Uterus (tissue), 4 donors: ENCODE measurements around the gene RIT2. TPM values are rescaled to one million over a fixed set of nuclear protein-coding genes. Genes with fewer than 3 reads are reported as not detected.

ENCODE experiments used
- DNase-seq, 2 donors: peaks; one replicate each; pipeline ENCODE4 v3.0.0-alpha.2; 2019 to 2020
- H3K27ac ChIP-seq, 2 donors: fragments of 200-600 bp; sonication (generic); 1 replicate in 1 of 2; 2 replicates in 1 of 2; pipeline ENCODE4 v1.5.1; 2016 to 2018
- H3K27me3 ChIP-seq, 2 donors: fragments of 200-600 bp; sonication (generic); one replicate each; pipeline ENCODE4 v1.5.1; 2018 to 2019; ENCODE audit warnings: control low read depth in 1 of 2
- H3K36me3 ChIP-seq, 2 donors: fragments of 200-600 bp; sonication (generic); one replicate each; pipeline ENCODE4 v1.5.1; 2019; ENCODE audit warnings: control low read depth in 1 of 2
- H3K4me1 ChIP-seq, 2 donors: fragments of 200-600 bp; sonication (generic); one replicate each; pipeline ENCODE4 v1.5.1; 2018 to 2019; ENCODE audit warnings: control low read depth in 1 of 2
- H3K4me3 ChIP-seq, 2 donors: fragments of 200-600 bp; sonication (generic); 1 replicate in 1 of 2; 2 replicates in 1 of 2; pipeline ENCODE4 v1.5.1; 2018 to 2019; ENCODE audit warnings: mild to moderate bottlenecking in 1 of 2
- H3K9me3 ChIP-seq, 2 donors: fragments of 200-600 bp; sonication (generic); one replicate each; pipeline ENCODE4 v1.5.1; 2019; ENCODE audit warnings: control low read depth in 1 of 2
- CTCF ChIP-seq, 4 experiments: fragments of 200-600 bp in 2 of 4; fragments of 450-650 bp in 2 of 4; sonication (generic) in 2 of 4; IDR thresholded peaks; one replicate each; pipeline ENCODE4 v1.5.1; 2016 to 2019; ENCODE audit warnings: antibody characterized with exemption in 4 of 4, mild to moderate bottlenecking in 2 of 4, moderate library complexity in 1 of 4
- POLR2A ChIP-seq, 2 donors: fragments of 450-650 bp; IDR thresholded peaks; one replicate each; pipeline ENCODE4 v1.6.1; 2016; ENCODE audit warnings: antibody characterized with exemption in 2 of 2, mild to moderate bottlenecking in 1 of 2, moderate library complexity in 1 of 2
- intact Hi-C: fragments of 100-400 bp; cut with DNase I; formaldehyde crosslinking; loops from one replicate; pipeline ENCODE4 v1.15.1; 2023; ENCODE audit warnings: low total_unique reads
- total RNA-seq, 4 donors: library from RNA; depleted of rRNA in 3 of 4; stranded (reverse); fragments of >200 nt in 3 of 4; gene quantifications; one replicate each; pipeline versions ENCODE4 v1.1.0 to v1.2.4, GENCODE V29; 2014 to 2023
- donor health status: DM: yes; HTN: yes; CAD: no.

Gene RIT2
- total RNA-seq, 4 donors from 2014 or later: not detected

GRCh38 chr18:43077510-43078308, 37.8 kb downstream of the RIT2 start:
- intact Hi-C loops: no loop called here
- Histone ChIP-seq H3K4me3 (no peak overlapping the region), H3K4me1 (no peaks in the 10 kb centered on the region), H3K9me3 (no peaks in the 10 kb centered on the region), H3K27ac (no peak overlapping the region), H3K36me3 (no peaks in the 10 kb centered on the region), H3K27me3 (no peaks in the 10 kb centered on the region)
- TF ChIP-seq CTCF (IDR thresholded peaks at IDR 0.05) (no peak), POLR2A (IDR thresholded peaks at IDR 0.05) (no peak)
- DNase-seq: no peak

- intact Hi-C loops: no loop called here
- TF ChIP-seq POLR2A (IDR thresholded peaks at IDR 0.05) (no peak), CTCF (IDR thresholded peaks at IDR 0.05) (no peak)
- no peak overlapping the region for H3K27ac ChIP-seq
- no peaks in the 10 kb centered on the region for H3K36me3 ChIP-seq
- H3K4me1 ChIP-seq: no peaks in the 10 kb centered on the region
- no peaks in the 10 kb centered on the region for H3K9me3 ChIP-seq
- no peaks in the 10 kb centered on the region for H3K27me3 ChIP-seq
- H3K4me3 ChIP-seq: no peak overlapping the region
- DNase-seq: no peak
Observed at GRCh38 chr18:43073771-43074170, 41.7 kb downstream of the RIT2 start.

GRCh38 chr18:43068781-43069180, 46.7 kb downstream of the RIT2 start:
- H3K27me3 ChIP-seq: no peaks in the 10 kb centered on the region
- H3K36me3 ChIP-seq: no peaks in the 10 kb centered on the region
- no peak overlapping the region for H3K27ac ChIP-seq
- no peak for DNase-seq
- no peaks in the 10 kb centered on the region for H3K4me1 ChIP-seq
- H3K4me3 ChIP-seq: no peak overlapping the region
- no peaks in the 10 kb centered on the region for H3K9me3 ChIP-seq
- TF ChIP-seq CTCF (IDR thresholded peaks at IDR 0.05): no peak
- no peak for TF ChIP-seq POLR2A (IDR thresholded peaks at IDR 0.05)
- intact Hi-C loops: no loop called here

- H3K4me1 ChIP-seq: no peaks in the 10 kb centered on the region
- DNase-seq: no peak
- no peak overlapping the region for H3K4me3 ChIP-seq
- H3K36me3 ChIP-seq: no peaks in the 10 kb centered on the region
- no peak overlapping the region for H3K27ac ChIP-seq
- intact Hi-C loops: no loop called here
- TF ChIP-seq CTCF (IDR thresholded peaks at IDR 0.05): no peak
- TF ChIP-seq POLR2A (IDR thresholded peaks at IDR 0.05): no peak
- H3K9me3 ChIP-seq: no peaks in the 10 kb centered on the region
- H3K27me3 ChIP-seq: no peaks in the 10 kb centered on the region
Observed at GRCh38 chr18:43067570-43067969, 47.9 kb downstream of the RIT2 start.

GRCh38 chr18:43061816-43062215, 53.7 kb downstream of the RIT2 start:
- no peaks in the 10 kb centered on the region for H3K9me3 ChIP-seq
- H3K4me3 ChIP-seq: no peak overlapping the region
- DNase-seq: no peak
- no peaks in the 10 kb centered on the region for H3K36me3 ChIP-seq
- no peaks in the 10 kb centered on the region for H3K4me1 ChIP-seq
- H3K27ac ChIP-seq: no peak overlapping the region
- no peak for TF ChIP-seq POLR2A (IDR thresholded peaks at IDR 0.05)
- no peak for TF ChIP-seq CTCF (IDR thresholded peaks at IDR 0.05)
- H3K27me3 ChIP-seq: no peaks in the 10 kb centered on the region
- intact Hi-C loops: no loop called here
